DMS153 (cell line): ENCODE data around the gene MALRD1.

Experiments
- DNase-seq: peaks from one replicate; lab custom pipeline; 2025; lab: John Stamatoyannopoulos, UW

The MALRD1 gene

GRCh38 chr10:19578571-19578970 is 530.0 kb downstream of the MALRD1 start:
- no peak for DNase-seq

DNA sequence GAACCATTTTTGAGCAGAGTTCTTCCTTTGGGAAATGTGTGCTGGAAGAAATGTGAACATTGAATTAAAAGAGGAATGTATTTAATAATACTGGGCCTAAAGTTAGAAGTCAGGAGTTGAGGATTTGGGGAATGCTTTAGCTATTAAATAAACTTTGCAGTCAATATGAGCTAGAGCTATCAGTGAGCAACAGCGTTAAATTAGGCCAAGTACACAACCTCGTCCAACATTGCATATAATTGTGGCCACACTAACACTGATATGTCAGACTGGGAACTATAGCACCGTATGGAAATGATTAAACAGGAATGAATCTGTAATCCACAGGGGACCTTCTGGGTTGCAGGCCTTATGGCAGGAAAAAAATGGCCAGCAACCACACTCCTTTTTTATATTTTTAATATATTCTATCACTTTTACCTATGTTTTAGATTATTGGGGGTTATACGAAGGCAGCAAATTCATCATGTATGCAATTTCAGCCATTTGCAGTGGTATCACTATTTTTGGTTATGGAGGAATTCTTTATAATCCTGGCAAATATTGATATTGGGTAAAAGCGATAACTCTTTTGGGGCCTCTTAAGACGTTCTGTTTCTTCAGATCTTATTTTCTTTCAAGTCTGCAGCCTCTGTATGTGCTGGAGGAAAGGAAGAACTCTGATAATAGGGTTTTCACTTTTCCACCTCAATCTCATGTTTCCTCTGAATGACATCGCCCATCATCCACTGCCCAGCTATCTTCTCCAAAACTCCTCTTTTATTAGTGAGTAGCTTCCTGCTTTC is 531.4 kb downstream of the MALRD1 start:
- no peak for DNase-seq

DNA sequence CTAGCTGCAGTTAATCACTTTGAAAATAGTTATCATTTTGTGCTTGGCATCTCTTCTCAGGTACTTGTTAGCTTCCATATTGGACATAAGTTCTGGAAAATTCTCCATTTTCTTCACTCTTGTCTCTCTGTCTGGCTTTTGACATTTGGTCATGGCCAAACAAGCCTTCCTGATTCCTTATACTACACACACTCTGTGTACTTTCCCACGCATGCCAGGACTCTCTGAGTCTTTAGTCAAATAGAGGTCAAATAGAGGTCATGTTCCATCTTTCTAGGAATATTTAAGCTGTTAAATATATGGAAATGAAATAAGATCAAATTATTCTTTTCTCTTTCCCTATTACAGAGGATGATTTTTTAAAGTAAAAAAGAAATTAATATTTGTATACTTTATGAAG is 532.1 kb downstream of the MALRD1 start:
- no peak for DNase-seq

DNA sequence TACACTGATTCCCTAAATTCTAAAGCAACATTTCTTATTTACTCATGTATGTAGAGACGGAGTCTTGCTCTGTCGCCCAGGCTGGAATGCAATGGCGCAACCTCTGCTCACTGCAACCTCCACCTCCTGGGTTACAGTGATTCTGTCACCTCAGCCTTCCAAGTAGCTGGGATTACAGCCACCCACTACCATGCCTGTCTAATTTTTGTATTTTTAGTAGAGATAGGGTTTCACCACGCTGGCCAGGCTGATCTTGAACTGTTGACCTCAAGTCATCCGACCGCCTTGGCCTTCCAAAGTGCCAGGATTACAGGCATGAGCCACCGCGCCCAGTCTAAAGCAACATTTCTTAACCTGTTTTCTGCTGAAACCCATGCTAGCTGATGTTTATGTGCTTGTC is 540.0 kb downstream of the MALRD1 start:
- no peak for DNase-seq

- DNase-seq: no peak
Observed at GRCh38 chr10:19592276-19592675, 543.7 kb downstream of the MALRD1 start.

DNA sequence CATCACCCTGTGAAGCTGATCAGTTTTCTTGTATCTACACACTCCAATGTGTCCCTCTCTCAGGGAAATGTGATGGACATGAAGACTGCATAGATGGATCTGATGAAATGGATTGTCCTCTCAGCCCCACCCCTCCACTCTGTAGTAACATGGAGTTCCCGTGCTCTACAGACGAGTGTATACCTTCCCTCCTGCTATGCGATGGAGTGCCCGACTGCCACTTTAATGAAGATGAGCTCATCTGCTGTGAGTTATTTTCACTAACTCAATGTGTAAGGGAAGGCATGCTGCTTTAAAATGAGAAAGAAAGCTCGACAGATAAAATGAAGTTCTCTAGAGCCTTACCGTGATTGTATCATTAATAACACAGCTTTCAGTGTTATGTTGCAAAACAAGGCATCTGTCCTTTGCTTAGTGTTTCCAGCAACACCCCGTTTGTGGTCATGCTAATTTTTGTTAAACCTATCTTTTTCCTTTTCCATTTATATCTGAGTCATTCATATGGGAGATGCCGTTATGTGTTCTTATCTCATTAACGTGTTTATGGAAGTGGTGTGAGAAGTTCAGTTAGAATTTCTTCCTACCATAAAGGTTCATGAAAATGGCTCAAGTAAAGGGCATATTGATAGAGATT is 546.7 kb downstream of the MALRD1 start:
- DNase-seq: no peak

DNA sequence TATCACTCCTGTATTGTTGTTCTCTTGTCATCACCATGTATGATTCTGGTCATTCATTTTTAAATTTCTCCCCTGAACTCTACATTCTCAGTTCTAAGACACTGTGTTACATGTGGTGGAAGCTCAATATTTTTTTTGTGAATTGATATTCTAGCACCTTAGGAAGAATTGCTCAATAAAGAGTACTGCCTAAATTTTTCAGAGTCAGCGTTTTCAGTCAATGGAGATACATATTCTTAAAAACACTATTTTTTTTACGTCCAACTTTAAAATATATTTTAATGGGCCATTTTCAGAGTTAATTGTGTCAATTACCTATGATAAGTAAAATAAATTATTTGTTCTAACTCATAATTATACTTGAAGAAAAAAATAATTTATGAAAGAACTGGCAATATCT is 557.2 kb downstream of the MALRD1 start:
- no peak for DNase-seq

DNA sequence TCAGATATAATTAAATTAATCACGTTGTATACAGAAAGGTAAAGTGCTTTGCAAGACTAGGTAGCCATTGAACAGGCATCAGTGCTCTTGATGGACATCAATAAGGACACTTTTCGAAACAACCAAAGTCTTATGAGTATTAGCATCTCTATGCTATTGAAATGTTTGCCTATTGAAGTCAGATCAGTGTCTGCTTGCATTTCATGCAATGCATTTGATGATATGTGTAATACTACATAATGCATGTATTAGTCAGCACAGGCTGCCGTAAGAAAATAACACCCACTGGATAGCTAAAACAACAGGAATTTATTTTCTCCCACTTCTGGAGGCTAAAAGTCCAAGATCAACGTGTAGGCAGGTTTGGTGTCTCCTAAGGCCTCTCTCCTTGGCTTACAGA is 558.4 kb downstream of the MALRD1 start:
- DNase-seq: no peak

- DNase-seq: no peak
Observed at GRCh38 chr10:19611775-19612174, 563.2 kb downstream of the MALRD1 start.

DNA sequence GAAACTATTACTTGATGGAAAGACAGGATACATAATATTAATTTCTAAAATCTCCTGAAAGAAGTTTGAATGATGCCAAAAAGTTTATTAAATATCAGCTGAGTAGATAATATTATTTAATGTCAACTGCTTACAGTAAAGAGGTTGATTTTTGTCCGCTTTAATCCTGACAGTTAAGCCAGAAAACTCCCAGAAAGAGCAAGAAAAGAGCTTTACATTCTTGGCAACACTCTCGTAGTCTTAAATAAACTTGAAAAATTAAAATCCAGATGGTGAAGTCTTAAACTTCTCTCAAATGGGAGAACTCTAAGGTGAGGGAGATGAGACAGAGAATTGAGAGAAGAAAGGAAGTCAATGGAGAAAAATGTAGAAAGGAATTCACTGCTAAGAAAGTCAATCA is 568.4 kb downstream of the MALRD1 start:
- no peak for DNase-seq

DNA sequence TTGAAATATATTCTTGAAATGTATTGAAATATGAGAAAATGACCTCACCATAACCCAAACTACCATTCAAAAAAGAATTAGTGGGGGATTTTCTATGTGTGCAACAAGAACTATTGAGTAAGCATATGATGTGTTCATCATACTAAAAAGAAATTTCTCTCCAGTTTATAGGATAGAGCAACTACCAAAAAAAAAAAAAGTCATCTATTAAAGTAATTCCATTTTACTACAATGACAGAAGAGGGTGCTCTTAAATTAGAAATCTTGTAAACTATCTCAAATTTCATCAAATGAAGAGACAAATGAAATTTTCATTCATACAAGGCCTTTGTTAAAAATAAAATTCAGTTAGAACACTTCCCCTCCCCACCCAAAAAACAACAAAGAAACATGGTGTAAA is 572.2 kb downstream of the MALRD1 start:
- DNase-seq: no peak

DNA sequence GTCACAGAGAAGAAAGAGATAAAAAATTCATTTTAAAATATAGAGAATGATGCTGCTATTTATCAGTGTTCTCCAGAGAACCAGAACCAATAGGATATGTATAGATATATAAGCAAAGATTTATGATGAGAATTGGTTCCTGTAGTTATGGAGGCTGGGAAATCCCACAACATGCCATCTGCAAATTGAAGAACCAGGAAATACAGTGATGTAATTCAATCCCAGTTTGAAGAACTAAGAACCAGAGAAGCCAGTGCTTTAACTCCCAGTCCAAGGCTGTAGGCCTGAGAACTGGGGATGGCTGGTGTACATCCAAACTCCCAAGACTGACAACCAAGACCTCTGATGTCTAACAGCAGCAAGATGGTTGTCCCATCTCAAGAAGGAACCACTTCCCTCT is 574.7 kb downstream of the MALRD1 start:
- DNase-seq: no peak

GRCh38 chr10:19626156-19626555 is 577.6 kb downstream of the MALRD1 start:
- DNase-seq: no peak

GRCh38 chr10:19628767-19629560 is 580.4 kb downstream of the MALRD1 start:
- DNase-seq: no peak

DNA sequence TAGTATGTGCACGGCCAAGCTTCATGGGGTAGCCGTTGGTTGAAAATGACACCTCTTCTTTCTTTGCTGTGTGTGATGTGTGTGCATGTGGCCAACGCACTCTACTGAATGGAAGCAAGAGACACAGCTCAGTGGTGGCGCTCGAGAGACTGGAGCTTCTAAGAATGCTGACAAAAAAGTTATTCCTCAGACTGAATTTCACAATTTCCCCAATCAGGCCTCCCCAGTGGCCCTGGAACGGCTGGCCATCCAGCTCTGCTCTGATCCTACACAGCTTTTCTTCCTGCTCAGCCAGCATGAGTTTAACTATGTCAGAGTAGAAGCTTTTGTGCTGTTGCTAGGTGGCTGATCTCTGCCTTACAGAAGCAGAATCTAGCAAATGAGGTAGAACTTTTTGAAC is 581.0 kb downstream of the MALRD1 start:
- DNase-seq: no peak

DNA sequence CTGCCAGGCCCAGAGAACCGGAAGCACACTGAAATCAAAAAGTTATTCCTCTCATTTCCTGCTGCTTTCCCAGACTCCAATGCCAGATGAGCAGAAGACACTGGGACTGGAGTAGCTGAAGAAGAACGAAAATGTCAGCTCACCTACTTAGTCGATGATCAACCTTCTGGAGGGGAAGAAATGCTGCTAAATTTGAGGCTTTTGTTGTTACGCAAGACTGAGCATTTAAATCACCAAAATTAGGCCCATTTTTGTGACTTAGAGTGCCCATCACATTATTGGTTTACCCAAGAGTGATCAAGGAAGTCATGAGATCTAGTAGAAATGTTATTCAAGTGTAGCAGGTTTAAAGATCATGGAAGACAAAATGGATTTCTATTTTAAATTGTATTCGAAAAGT is 585.6 kb downstream of the MALRD1 start:
- no peak for DNase-seq

GRCh38 chr10:19638182-19638895 is 589.7 kb downstream of the MALRD1 start:
- DNase-seq: no peak

DNA sequence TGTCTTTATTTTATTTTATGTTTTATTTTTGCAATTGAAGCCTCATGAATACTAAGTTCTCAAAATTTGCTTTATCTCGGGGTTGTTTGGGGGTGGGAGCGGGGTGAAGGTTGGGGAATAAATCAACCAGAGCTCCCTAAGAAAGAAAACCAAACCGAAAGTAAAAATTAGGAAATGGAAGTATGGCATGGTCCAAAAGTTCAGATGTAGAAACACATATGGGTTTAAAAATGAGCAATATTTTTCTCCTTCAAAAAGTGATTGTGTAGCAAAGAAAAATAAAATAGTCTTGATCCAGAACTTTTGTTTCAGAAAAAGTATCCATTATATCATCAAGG is 590.3 kb downstream of the MALRD1 start:
- no peak for DNase-seq

GRCh38 chr10:19640566-19641263 is 592.1 kb downstream of the MALRD1 start:
- DNase-seq: no peak

DNA sequence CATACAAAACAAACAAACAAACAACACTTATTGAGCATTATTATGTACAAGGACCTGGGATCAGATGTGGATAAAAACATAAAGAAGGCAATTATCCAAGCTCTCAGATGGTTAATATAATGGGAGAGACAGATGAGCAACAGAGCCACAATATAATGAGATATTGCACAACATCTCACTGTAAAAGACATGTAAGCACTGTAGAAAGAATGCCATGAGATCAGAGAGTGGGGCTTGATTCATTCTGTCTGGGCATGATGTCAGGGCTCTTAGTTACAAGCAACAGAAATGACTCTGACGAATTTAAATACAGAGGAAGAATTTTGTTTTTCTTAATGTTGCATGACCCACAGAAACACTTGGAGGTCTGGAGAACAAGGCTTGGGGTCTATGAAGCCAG is 602.9 kb downstream of the MALRD1 start:
- DNase-seq: no peak

DNA sequence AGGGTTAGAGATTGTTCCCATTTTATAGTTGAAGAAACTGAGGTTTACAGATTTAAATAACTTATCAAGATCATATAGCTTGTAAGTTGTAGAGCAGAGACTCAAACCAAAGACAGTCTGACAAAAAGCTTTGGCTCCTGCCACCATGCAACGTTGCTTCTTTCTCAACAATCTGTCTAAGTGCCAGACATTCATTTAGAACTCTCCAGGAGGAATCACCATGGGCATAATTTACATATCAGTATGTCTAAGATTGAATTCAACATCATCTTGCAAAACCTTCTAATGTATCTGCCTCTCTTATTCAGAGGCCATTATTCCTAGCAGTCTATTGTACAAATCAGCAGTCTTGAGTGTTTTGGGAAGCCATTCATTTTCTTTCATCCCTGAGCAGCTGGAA is 604.1 kb downstream of the MALRD1 start:
- no peak for DNase-seq

- DNase-seq: no peak
Observed at GRCh38 chr10:19653931-19654330, 605.3 kb downstream of the MALRD1 start.
